ENCODE results near the gene TMEM150A.

DNA sequence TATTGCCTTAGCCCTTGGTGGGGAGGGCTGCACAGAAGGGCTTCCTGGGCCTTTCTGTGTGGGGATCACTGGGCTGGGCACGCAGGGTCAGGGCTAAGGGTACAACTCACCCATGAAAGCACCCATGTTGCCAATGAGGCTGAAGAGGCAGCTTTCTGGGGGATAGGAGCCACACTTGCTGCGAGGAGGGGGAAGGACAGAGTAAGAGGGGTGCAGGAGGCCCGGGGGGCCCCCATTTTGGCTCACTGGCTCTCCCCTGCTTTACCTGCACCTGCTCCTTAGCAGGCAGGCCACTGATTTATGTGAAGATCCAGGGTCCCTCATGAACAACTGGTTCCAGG lies 2.3 kb downstream of the TMEM150A start:
- TF ChIP-seq, protein P1, sequence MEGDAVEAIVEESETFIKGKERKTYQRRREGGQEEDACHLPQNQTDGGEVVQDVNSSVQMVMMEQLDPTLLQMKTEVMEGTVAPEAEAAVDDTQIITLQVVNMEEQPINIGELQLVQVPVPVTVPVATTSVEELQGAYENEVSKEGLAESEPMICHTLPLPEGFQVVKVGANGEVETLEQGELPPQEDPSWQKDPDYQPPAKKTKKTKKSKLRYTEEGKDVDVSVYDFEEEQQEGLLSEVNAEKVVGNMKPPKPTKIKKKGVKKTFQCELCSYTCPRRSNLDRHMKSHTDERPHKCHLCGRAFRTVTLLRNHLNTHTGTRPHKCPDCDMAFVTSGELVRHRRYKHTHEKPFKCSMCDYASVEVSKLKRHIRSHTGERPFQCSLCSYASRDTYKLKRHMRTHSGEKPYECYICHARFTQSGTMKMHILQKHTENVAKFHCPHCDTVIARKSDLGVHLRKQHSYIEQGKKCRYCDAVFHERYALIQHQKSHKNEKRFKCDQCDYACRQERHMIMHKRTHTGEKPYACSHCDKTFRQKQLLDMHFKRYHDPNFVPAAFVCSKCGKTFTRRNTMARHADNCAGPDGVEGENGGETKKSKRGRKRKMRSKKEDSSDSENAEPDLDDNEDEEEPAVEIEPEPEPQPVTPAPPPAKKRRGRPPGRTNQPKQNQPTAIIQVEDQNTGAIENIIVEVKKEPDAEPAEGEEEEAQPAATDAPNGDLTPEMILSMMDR (conservative IDR thresholded peaks at IDR 0.05; ENCODE audit: low read length) = no peak
- TF ChIP-seq EZH2phosphoT487 (IDR thresholded peaks at IDR 0.05; ENCODE audit: borderline replicate concordance, low read depth, low read length) = no peak

Data from OCI-LY7 (cell line).